Measurements from ENCODE around the gene APBA2.
"Not testable (repeated sequence)": the region's sequence is repeated elsewhere in the genome, so short reads cannot be mapped to it uniquely, and the experiment has no call there.

The APBA2 gene

DNA sequence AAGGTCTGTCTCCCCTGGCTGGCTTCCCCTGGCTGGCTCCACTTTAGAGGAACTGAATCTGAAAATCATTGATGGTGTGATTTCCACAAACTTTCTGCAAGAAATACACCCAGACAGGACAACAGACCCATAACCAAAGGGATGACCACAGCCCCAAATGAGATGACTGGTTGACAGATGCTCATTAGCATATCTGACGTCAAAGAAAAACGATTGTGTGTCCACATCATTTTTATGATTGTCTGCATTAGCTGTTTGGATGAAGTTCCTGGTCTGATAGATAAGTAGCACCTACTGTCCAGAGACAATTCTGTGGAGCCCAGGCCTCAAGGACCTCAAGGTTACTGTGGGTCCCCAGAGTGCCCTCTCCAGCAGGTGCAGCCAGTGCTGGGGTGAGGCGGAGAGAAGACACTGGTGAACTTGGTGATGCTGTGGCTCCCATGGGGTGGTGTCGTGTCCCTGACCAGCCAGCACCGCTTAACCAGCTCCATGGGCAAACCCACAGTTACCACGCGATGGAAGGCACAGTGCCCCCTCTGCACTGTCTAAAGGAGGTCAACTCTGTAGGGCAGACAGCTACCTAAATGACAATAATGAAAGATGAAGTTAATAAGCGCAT lies 256.5 kb downstream of the APBA2 start:
- in situ Hi-C loops (cut with MboI; ENCODE audit: low sequenced_read_pairs) = no loop called here

DNA sequence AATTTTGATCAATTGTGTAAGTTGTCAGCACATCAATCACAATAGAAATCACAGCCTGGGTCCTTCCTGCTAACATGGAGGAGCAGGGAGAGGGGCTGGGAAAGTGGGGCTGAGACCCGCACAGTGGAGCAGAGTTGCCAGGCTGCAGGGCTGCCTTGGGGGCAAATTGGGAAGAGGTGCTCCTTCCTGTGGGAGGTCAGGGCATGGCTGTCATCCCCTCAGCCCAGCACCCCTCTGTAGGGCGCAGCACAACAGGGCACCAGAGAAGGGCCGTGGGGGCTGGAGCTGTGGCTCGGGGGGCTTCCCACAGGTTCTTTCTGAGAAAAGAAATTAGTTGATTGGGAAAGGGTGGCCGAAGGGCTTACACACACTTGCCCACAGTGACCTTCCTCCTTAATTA lies 257.5 kb downstream of the APBA2 start:
- in situ Hi-C loops (cut with MboI; ENCODE audit: low sequenced_read_pairs) = no loop called here

DNA sequence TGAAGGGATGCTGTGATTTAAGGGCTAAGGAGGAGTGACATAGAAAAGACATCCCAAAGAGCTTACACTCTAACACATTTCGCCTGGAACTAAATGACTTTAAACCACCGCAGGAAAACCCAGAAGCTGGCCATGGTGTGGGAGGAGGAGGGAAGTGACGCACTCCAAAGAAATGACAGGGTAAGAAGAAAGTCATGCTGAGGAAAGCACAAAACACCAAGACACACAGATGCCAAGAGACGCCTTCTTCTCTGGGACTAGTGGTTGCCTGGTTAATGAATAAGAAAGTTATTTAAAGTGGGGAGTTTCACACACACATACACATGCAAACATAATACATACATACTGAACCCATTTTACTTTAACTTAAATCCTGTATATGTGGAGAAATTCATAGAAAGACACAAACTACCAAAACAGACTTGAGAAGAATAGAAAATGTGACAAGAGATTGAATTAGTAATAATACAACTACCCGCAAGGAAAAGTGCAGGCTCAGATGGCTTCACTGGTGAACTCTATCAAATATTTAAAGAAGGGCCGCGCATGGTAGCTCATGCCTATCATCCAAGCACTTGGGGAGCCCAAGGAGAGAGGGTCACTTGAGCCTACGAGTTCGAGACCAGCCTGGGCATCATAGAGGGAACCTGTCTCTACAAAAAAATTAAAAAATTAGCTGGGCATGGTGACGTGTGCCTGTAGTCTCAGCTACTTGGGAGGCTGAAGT lies 258.3 kb downstream of the APBA2 start:
- in situ Hi-C loops (cut with MboI; ENCODE audit: low sequenced_read_pairs) = no loop called here

DNA sequence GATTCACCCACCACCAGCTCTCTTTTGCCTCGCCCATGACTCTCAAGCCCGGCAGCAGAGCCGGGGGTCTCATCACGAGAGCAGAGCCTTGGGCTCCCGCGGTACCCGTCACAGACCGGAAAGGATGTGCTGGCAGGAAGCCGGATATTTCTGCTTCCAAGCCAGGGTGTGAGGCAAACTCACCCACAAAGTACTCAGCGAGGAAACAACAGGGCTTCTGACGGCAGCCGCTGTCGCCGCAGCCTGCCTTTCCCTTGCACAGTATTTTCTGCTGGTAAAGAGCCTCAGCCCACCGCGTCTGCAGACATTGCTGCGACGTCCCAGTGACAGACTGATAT lies 263.9 kb downstream of the APBA2 start:
- in situ Hi-C loops (cut with MboI; ENCODE audit: low sequenced_read_pairs) = no loop called here

DNA sequence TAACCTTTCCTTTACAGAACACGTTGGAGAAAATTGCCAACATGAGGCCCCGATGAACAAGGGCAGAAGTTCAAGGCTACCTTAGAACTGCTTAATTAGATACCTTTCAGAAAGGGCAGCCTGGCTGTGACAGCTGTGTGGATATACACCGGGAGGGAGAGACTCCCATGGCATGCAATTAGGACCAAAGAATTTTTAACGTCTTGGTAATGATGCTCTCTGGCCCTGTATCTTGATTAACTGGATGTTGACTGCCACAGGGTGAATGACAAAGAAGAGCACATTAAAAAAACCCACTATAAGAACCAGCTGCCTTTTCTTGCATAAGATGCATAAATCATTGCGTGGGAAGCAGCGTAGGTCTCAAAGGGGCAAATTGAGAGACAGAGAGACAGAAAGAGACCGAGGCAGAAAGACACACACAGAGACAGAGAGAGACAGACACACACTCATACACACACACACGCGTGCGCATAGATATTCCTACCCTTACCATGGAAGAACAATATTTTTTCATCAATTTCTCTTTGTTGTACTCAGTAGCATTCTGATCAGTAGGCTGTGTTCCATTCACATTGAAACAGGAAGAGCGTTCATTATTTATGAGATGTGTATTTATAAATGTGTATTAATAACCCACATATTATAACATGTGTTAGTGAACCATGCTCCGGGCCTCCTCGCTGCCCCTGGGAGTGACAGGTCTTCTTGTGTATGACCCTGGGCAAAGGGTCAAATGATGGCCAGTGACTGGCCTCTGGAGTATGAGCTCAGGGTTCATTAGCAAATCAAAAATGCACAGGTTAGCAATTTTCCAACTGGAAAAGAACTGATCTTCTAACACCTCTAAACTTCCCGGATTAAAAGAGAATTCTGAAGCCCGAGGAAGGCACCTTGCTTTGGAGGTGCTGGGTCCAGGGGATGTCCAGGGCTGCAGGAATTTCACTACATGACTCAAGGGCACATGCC lies 265.0 kb downstream of the APBA2 start:
- in situ Hi-C loops (cut with MboI; ENCODE audit: low sequenced_read_pairs) = no loop called here

GRCh38 chr15:29151484-29151857 lies 265.7 kb downstream of the APBA2 start:
- in situ Hi-C loops (cut with MboI; ENCODE audit: low sequenced_read_pairs) = no loop called here

DNA sequence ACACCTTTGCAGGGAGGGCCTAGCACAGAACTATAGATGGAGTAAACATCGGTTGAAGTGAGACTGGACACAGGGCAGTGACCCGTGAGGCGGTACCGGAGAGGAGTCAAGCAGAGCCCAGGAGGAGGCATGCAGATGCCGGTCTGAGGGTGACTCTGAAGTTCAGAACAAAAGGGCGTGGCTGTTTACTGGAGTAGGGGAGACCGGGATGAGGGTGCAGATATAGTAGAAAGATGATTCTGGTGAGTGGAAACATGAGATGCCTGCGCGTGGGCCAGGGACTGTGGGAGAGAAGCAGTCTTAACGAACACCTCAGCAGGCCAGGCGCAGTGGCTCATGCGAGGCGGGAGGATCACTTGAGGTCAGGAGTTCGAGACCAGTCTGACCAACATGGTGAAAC lies 270.7 kb downstream of the APBA2 start:
- in situ Hi-C loops (cut with MboI; ENCODE audit: low sequenced_read_pairs) = no loop called here

- in situ Hi-C loops (cut with MboI; ENCODE audit: low sequenced_read_pairs) = no loop called here
Observed at GRCh38 chr15:29159771-29160455, 274.1 kb downstream of the APBA2 start.

DNA sequence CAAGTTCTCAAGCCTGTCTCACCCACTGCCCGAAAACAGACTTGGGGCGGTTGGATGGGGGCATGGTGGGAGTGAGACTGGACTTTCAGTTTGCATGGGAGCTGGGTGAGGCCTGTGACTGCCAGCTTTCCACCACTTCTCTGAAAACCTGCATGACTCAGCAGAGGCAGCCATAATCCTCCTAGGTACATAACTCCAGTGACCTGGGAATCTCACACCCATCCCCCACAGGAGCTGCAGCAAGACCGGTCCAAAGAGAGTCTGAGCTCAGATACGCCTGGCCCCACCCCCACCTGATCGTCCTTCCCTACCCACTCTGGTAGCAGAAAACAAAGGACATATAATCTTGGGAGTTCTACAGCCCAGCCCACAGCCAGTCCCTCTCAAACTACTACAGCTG lies 276.6 kb downstream of the APBA2 start:
- in situ Hi-C loops (cut with MboI; ENCODE audit: low sequenced_read_pairs) = no loop called here

GRCh38 chr15:29167122-29167521 lies 281.3 kb downstream of the APBA2 start:
- in situ Hi-C loops (cut with MboI; ENCODE audit: low sequenced_read_pairs) = not testable (repeated sequence)

All from hTERT RPE-1 (cell line).